HepG2 (cell line): ENCODE results near the gene COQ3. TPM values are rescaled to one million over a fixed set of nuclear protein-coding genes. Genes with fewer than 3 reads are reported as not detected.

Source experiments
- AGO1 ChIP-seq: fragments of 200-400 bp; formaldehyde crosslinking; IDR thresholded peaks from 2 replicates; pipeline ENCODE4 v1.6.1; 2017; ENCODE audit warnings: mild to moderate bottlenecking, low read depth, low read length, moderate library complexity; ENCODE audit not compliant: poor library complexity, severe bottlenecking
- CTCF ChIP-seq: sonication (generic); formaldehyde crosslinking; IDR thresholded peaks from 2 replicates; pipeline ENCODE4 v1.5.0; 2020; ENCODE audit warnings: mild to moderate bottlenecking, missing genetic modification reagents, moderate library complexity
- GZF1 ChIP-seq: sonication (generic); formaldehyde crosslinking; IDR thresholded peaks from 2 replicates; pipeline ENCODE4 v1.5.1; 2020; ENCODE audit warnings: mild to moderate bottlenecking, missing genetic modification reagents
- HBP1 ChIP-seq: IDR thresholded peaks from 2 replicates; pipeline ENCODE4 v1.6.1; 2016; ENCODE audit warnings: low read depth, control low read depth
- HDAC6 ChIP-seq: fragments of 200-600 bp; sonication (generic); IDR thresholded peaks from 2 replicates; pipeline ENCODE4 v1.7.0; 2017; ENCODE audit warnings: mild to moderate bottlenecking, antibody characterized with exemption, low read length, low read depth
- MATR3 ChIP-seq: sonication (generic); formaldehyde crosslinking; IDR thresholded peaks from 2 replicates; pipeline ENCODE4 v1.4.0; 2020; ENCODE audit warnings: missing genetic modification reagents
- MBD4 ChIP-seq: IDR thresholded peaks from 2 replicates; pipeline ENCODE4 v1.6.1; 2012; ENCODE audit warnings: low read length, inconsistent platforms, borderline replicate concordance
- NAIF1 ChIP-seq: sonication (generic); formaldehyde crosslinking; IDR thresholded peaks from 2 replicates; pipeline ENCODE4 v1.5.0; 2020; ENCODE audit warnings: mild to moderate bottlenecking, missing genetic modification reagents, borderline replicate concordance
- PLRG1 ChIP-seq: fragments of 450-650 bp; conservative IDR thresholded peaks from 2 replicates; pipeline ENCODE4 v1.6.1; 2016
- SP140L ChIP-seq: sonication (generic); formaldehyde crosslinking; IDR thresholded peaks from 2 replicates; pipeline ENCODE4 v1.4.0; 2020; ENCODE audit warnings: missing genetic modification reagents, borderline replicate concordance
- ZBTB37 ChIP-seq: sonication (generic); formaldehyde crosslinking; IDR thresholded peaks from 2 replicates; pipeline ENCODE4 v1.4.0; 2020; ENCODE audit warnings: mild to moderate bottlenecking, missing genetic modification reagents
- ZFP36L1 ChIP-seq: sonication (generic); formaldehyde crosslinking; IDR thresholded peaks from 2 replicates; pipeline ENCODE4 v1.8.0; 2022; ENCODE audit warnings: mild to moderate bottlenecking, missing genetic modification reagents, moderate library complexity
- ZHX2 ChIP-seq, 2 experiments: sonication (generic) in 1 of 2; formaldehyde crosslinking in 1 of 2; IDR thresholded peaks; 2 replicates each; pipeline versions ENCODE4 v1.6.1 to v1.9.0; 2014 to 2022; ENCODE audit warnings: antibody characterized with exemption in 1 of 2, borderline replicate concordance in 1 of 2, inconsistent platforms in 1 of 2, low read depth in 1 of 2, missing genetic modification reagents in 1 of 2
- ZNF891 ChIP-seq: sonication (generic); formaldehyde crosslinking; IDR thresholded peaks from 2 replicates; pipeline ENCODE4 v1.5.0; 2020; ENCODE audit warnings: mild to moderate bottlenecking, missing genetic modification reagents
- polyA plus RNA-seq, 8 experiments: library from polyadenylated mRNA; depleted of rRNA in 3 of 8; stranded (reverse) in 7 of 8; unstranded in 1 of 8; fragments of >200 nt; fragmentation: Illumina TruSeq in 4 of 8; extraction: Trizol in 4 of 8; gene quantifications; 2 replicates each; pipeline versions ENCODE4 v1.2.1 to v1.2.3, GENCODE V29; 2011 to 2016; ENCODE audit warnings: low read depth in 4 of 8, missing spikeins in 1 of 8, mixed read lengths in 1 of 8; ENCODE audit not compliant: insufficient read depth in 1 of 8
- total RNA-seq, 5 experiments: library from RNA; depleted of rRNA; stranded (reverse); fragments of >200 nt; fragmentation: Illumina TruSeq; extraction: Trizol; gene quantifications; 2 replicates each; pipeline ENCODE4 v1.2.3, GENCODE V29; 2016; ENCODE audit warnings: low read depth in 1 of 5

The COQ3 gene
- total and polyA plus RNA-seq, 2 of the 13 experiments (the other 11 are each of a cell fraction or from before 2014, with no cell fraction given), result 5.3 to 20.5 TPM

GRCh38 chr6:99425647-99426450 lies 31.9 kb upstream of the COQ3 start (continued):
- TF ChIP-seq ZHX2 (IDR thresholded peaks at IDR 0.05; ENCODE audit: low read depth) (no peak), ZHX2 (CRISPR knock-in tag; IDR thresholded peaks at IDR 0.05; ENCODE audit: borderline replicate concordance) (no peak; the same call in 1 of the 2 replicates), HBP1 (CRISPR knock-in tag) (no peak; the same call in 1 of the 2 replicates), PLRG1 (no peak), ZBTB37 (CRISPR knock-in tag) (no peak), AGO1 (no peak), ZNF891 (CRISPR knock-in tag) (peak; percentile 38; the same call in 1 of the 2 replicates), SP140L (CRISPR knock-in tag) (peak; percentile 7; the same call in 1 of the 2 replicates), MBD4 (peak; percentile 66; the same call in 1 of the 2 replicates), MATR3 (CRISPR knock-in tag) (no peak), NAIF1 (peak; percentile 96), HDAC6 (no peak), CTCF (peak; percentile 73), ZFP36L1 (CRISPR knock-in tag) (no peak; the same call in 1 of the 2 replicates), GZF1 (CRISPR knock-in tag) (no peak)
